GM12892 (cell line): ENCODE results near the gene VPS39.

Source experiments
- DNase-seq: peaks from one replicate; pipeline ENCODE4 v3.0.0; 2011; ENCODE audit not compliant: insufficient read length
- FAIRE-seq: peaks from 2 replicates; lab custom pipeline; 2011; peaks lifted over from hg19 to GRCh38; lab: Jason Lieb, UNC
- POLR2A ChIP-seq: IDR thresholded peaks from 2 replicates; pipeline ENCODE4 v1.6.1; 2011; ENCODE audit warnings: low read depth, low read length, control low read depth
- POLR2AphosphoS5 ChIP-seq: IDR thresholded peaks from 2 replicates; pipeline ENCODE4 v1.6.1; 2011; ENCODE audit warnings: low read depth, low read length, control low read depth
- TAF1 ChIP-seq: IDR thresholded peaks from 2 replicates; pipeline ENCODE4 v1.6.1; 2011; ENCODE audit warnings: low read depth, mild to moderate bottlenecking, control low read depth, low read length, borderline replicate concordance

Gene VPS39

GRCh38 chr15:42110367-42110766 lies 97.7 kb downstream of the VPS39 start:
- no peak for DNase-seq
- TF ChIP-seq TAF1 (no peak), POLR2A (no peak), POLR2AphosphoS5 (no peak)
- FAIRE-seq: no peak

GRCh38 chr15:42108806-42109205 lies 99.3 kb downstream of the VPS39 start:
- TF ChIP-seq TAF1 (no peak), POLR2A (no peak), POLR2AphosphoS5 (no peak)
- no peak for DNase-seq
- no peak for FAIRE-seq
